HL-60/S4 treated with retinoic acid at 250 ng/mL for 4 days and 3 days (cell line): ENCODE results near the gene STRA8.

Source experiments
- in situ Hi-C: fragments of 300-500 bp; cut with MboI; formaldehyde crosslinking; loops from 2 replicates; pipeline ENCODE4 v1.7.0; 2022; ENCODE audit warnings: low sequenced_read_pairs

The STRA8 gene

DNA sequence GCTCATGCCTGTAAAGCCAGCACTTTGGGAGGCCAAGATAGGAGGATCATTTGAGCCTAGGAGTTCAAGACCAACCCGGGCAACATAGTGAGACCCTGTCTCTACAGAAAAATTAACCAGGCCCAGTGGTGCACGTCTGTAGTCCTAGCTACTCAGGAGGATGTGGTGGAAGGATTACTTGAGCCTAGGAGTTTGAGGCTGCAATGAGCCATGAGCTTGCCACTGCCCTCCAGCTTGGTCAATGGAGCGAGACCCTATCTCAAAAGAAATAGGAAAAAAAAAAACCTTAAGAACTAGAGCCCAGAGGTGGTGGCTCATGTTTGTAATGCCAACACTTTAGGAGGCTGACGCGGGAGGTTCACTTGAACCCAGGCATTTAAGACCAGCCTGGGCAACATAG lies 2.2 kb downstream of the STRA8 start:
- in situ Hi-C loops: no loop called here

DNA sequence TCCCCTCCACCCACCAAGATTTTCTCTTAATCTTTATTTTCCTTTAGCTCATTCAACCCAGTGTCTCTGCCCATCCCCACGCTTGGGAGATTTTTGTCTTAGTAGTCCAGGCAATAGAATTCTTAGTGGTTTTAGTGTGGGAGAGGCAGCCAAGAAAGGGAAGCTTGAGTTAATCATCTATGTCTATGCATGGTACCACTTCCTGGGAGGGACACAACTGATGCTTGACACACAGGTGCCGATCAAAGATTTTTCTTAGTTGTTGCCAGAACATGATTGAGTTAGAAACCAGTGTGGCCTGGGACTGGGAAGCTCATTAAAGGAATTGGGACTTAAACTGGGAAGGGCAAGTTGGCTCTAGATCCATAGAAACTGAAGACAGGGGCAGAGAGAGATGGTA lies 3.1 kb downstream of the STRA8 start:
- in situ Hi-C loops: no loop called here

DNA sequence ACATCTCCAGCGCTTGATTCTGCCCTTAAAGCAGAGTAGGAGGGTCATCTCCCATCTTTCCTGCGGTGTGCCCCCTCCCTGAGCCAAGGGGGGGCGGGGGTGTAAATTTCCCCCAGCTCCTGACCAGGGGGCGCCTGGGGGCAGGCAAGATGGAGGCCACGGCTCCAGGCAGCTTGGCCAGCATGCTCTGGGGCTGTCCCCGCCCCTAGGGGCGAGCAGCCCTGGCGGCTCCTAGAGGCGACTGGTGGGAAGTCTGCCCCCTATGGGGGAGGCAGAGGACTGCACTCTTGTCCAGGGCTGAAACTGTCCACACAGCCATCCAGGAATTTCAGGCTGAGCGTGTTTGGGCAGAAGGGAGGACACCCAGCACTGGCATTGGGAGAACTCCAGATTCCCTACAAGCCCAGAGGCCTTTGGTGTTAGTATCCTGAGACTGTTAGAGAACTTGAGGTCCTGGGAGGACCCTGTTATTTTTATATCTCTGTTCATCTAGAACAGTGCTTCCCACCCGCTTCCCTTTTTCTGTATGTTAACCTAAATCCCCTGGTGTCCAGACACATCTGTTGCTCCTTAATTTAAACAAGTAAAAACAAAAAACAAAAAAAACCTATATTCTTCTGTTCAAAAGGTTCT lies 4.6 kb downstream of the STRA8 start:
- in situ Hi-C loops: no loop called here

DNA sequence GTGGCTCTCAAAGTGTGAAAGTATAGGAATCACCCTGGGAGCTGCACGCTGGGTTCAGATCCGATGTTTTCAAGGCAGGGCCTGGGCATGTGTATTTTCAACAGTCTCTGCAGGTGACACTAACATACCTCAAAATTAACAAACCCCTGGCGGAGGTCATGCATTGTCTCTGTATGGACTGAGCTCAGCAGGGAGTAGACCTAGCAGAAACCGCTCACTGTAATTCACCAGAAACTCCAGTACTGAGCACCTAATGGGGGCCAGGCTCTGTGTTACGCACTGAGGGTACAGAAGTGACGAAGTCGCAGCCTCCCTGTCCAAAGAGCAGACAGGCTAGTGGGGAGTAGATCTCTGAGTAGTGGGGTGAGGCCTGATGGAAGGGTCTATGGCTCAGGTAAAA lies 5.6 kb downstream of the STRA8 start:
- in situ Hi-C loops: no loop called here

DNA sequence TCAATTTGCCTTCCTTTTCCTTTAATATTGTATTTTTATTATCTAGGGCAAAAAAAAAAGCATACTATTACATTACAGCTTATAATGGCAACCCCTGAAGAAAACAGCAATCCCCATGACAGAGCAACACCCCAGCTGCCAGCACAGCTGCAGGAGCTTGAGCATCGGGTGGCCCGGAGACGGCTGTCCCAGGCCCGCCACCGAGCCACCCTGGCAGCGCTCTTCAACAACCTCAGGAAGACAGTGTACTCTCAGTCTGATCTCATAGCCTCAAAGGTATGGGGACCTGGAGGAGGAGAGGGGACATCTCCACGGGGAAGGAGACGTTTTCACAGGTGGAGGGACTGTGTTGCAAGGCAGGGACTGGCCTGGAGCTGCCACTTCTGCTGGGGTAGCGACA lies 6.8 kb downstream of the STRA8 start:
- in situ Hi-C loops: no loop called here

DNA sequence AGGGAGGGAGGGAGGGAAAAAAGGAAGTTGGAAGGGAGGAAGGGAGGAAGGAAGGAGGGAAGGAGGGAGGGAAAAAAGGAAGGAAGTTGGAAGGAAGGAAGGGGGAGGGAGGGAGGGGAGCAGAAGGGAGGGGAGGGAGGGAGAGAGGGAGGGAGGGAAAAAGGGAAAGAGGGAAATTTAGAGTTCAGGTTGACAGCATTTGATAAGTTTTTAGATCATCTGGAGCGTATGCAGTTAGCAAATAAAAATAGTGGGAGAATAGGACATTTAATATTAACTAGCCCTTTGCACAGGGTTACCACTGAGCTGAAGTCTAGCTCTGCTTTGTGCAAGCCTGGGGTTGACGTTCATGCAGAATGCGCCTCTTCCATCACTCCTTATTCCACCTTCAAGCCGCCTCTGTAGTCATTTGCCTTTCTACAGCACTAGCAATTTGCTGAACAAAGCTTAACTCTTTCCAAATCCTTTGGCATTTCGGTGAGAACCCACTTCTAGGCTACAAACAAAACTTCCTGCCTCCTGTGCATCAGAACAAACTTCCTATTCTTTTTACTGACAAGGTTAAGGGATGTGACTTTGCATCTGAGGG lies 8.6 kb downstream of the STRA8 start:
- in situ Hi-C loops: no loop called here

- in situ Hi-C loops: no loop called here
These were observed 11.9 kb downstream of the STRA8 start for GRCh38 chr7:135245226-135246190.

GRCh38 chr7:135246191-135246825 lies 12.7 kb downstream of the STRA8 start:
- in situ Hi-C loops: no loop called here

DNA sequence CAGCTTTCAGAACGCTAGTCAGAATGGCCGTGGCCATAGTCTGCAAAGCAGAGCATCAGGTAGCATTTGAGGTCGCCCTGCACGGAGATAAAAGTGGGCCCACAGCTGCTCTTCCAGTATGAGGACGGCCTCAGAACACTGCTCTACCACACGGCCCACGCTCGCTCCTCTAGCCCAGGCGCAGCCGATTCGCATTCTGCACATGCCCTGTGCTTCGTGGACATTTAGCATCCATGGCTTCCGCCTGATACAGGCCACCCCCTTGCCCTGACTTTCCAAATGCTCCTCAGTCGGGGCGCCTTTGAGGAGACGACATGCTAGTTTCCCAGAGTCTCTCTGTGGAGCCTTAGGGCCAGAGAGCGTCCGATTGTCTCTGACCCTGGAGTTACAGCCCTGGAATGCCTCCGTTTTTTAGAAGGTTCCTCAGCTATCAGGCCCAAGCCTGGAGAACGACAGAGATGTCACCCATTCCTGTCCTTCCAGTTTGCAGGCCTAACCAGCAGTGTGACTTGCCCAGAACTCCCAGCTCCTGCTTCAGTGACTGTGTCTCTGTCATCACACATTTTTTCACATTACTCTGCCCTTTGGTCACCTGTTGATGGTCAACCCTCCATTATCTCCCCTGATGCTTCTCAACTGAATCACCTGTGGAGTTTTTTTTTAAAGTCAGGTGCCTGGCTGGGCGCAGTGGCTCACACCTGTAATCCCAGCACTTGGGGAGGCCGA lies 14.3 kb downstream of the STRA8 start:
- in situ Hi-C loops: no loop called here

DNA sequence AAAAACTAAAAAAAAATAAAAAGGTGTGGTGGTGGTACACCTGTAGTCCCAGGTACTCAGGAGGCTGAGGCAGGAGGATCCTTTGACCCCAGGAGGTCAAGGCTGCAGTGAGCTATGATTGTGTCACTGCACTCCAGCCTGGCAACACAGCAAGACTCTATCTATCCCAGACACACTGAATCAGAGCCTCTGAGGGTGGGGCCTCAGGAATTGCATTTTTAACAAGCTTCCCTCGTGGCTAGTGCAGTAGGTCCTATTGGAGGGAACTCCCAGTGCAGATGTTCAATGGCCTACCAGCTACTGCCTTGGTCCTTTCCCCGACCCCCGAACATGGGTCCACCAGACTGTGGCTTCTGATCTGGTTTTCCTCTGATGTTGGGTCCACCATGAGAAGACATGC lies 14.9 kb downstream of the STRA8 start:
- in situ Hi-C loops: no loop called here

DNA sequence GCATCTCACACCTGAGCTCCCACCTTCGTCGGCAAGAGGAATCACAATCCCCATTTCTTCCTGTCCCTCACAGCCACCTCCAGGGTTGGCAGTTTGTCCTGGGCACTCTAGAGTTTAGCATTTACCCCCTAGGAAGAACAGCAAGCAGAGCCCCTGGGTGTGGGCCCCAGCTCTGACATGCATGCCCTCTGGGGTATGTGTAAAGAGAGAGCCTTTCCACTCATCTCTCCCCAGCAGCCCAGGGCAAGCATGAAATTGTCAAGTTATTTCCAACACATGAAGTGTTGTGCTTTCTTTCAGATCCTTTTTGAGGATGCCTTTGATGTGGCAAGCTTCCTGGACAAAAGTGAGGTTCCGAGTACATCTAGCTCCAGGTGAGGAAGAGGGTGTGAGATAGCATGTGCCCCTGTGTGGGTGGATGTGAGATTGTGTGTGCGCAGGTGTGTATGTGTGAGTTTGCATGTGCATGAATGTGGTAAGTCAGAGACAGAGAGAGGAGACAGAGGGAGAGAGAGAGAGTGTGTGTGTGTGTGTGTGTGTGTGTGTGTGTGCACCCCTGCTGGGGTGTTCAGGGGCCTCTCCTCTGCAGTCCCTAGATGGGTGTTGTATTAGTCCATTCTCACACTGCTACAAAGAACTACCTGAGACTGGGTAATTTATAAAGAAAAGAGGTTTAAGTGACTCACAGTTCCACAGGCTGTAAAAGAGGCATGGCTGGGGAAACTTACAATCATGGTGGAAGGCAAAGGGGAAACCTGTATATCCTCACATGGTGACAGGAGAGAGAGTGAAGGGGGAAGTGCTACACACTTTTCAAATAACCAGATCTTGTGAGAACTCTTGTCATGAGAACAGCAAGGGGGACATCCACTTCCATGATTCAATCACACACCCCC lies 18.1 kb downstream of the STRA8 start:
- in situ Hi-C loops: no loop called here

GRCh38 chr7:135253851-135254771 lies 20.5 kb downstream of the STRA8 start:
- in situ Hi-C loops: no loop called here

DNA sequence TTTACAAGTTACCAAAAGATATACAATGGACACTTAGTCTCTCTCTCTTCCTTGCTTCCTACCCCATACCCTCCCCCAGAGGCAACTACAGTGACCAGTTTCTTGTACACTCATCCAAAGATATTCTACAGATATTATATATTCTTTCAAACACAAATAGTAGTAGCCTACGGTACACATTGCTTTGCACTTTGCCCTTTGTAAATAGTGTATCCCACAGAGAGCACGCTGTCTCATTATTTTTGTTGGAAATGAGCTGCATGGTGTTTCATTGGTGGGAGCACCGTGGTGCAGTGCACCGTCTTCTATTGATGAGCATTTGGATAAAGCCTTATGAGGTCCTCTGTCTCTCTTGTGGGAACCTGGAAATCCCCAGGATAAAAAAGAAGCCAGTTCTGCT lies 24.2 kb downstream of the STRA8 start:
- in situ Hi-C loops: no loop called here

- in situ Hi-C loops: no loop called here
These were observed 24.9 kb downstream of the STRA8 start for GRCh38 chr7:135258585-135258984.

DNA sequence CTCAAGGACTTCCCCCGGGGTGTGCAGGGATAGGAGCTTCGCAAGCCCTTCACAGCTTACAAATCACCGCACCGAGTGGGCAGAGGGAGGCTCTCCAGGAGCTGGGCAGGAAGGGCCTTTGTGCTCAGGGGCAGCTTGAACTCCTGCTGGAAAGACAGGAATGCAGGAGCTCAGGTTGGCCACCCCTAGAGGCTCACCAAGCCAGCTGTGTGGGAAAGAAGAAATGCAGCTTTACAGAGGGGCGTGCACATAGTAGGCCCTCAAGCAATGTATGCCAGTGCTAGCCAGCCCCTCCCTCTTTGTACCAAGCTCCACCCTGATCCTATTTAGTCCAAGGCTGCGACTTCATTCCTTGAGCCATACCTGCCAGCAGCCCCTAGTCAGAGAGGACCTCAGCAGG lies 26.1 kb downstream of the STRA8 start:
- in situ Hi-C loops: no loop called here

GRCh38 chr7:135260470-135260869 lies 26.8 kb downstream of the STRA8 start:
- in situ Hi-C loops: no loop called here

DNA sequence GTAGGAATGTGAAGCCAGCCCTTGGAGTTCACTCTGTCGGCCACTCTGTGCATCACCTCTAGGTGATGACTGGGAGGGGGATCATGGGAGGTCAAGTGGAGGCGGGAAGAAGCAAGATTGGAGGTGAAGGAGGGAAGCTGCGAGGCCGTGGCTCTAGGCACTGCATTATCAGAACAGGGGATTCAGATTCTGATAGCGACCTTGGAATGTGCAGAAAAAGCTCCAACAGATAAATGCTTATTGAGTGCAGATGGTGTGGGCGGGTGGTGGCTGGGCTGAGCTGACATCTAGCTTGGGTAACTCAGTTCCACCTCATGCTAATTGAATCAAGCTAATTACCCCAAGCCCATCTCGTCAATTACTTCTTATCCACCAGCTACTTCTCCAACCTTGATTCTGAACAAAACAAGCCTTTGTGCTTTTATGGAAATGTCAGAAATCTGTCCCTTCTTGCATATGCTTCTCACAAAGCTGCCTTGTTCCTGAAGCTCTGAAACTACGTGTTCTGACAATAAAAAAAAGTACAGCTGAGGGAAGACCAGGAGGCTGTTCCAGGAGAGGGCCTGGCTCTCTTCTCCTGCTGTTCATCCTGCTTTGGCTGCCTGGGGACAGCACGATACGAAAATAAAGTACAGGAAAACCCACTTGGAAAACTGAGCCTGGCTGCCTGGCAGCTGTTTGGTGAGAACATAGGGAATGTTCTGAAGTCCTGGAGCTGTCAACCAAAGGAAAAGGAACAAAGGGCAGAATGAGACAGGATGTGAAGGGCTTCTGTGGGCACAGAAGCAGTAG lies 27.5 kb downstream of the STRA8 start:
- in situ Hi-C loops: no loop called here
